ENCODE results near the gene FANCL.

GRCh38 chr2:58202404-58202803 lies 38.7 kb downstream of the FANCL start:
- no peak for TF ChIP-seq CTCF (IDR thresholded peaks at IDR 0.05; ENCODE audit: insufficient read depth, low read length)
- TF ChIP-seq REST (IDR thresholded peaks at IDR 0.05; ENCODE audit: insufficient replicate concordance, low read depth): no peak
- TF ChIP-seq POLR2AphosphoS5 (IDR thresholded peaks at IDR 0.05; ENCODE audit: low read depth): no peak
- no peak for TF ChIP-seq GABPA (IDR thresholded peaks at IDR 0.05; ENCODE audit: low read depth)

All from HL-60 (cell line).